MM.1S (cell line): Measurements from ENCODE around the gene BCAS3.
A peak's percentile ranks its signal among the peaks of the same experiment; 100 is the strongest.

Source experiments
- DNase-seq: peaks from one replicate; pipeline ENCODE4 v3.0.0-alpha.2; 2015
- H2AFZ ChIP-seq: fragments of 300-600 bp; sonication (generic); 2 replicates; pipeline ENCODE4 v1.6.0; 2016; ENCODE audit warnings: antibody characterized with exemption, low read length
- H3F3A ChIP-seq: fragments of 300-600 bp; sonication (generic); 2 replicates; pipeline ENCODE4 v1.6.1; 2016; ENCODE audit warnings: mild to moderate bottlenecking, antibody characterized with exemption, low read length, moderate library complexity, mixed read lengths; ENCODE audit not compliant: insufficient read depth
- H3K27ac ChIP-seq: fragments of 300-600 bp; sonication (generic); 2 replicates; pipeline ENCODE4 v1.5.1; 2016; ENCODE audit warnings: mild to moderate bottlenecking, low read length
- H3K27me3 ChIP-seq: fragments of 300-600 bp; sonication (generic); replicated peaks from 2 replicates; pipeline ENCODE4 v1.6.0; 2016; ENCODE audit warnings: low read length; ENCODE audit not compliant: insufficient read depth
- H3K36me3 ChIP-seq: fragments of 300-600 bp; sonication (generic); replicated peaks from 2 replicates; pipeline ENCODE4 v1.6.1; 2016; ENCODE audit warnings: mild to moderate bottlenecking, low read length, mixed read lengths; ENCODE audit not compliant: insufficient read depth
- H3K4me1 ChIP-seq: fragments of 300-600 bp; sonication (generic); 2 replicates; pipeline ENCODE4 v1.6.1; 2016; ENCODE audit warnings: low read length, mixed read lengths
- H3K4me2 ChIP-seq: fragments of 300-600 bp; sonication (generic); 2 replicates; pipeline ENCODE4 v1.6.0; 2016; ENCODE audit warnings: low read depth, low read length
- H3K4me3 ChIP-seq: fragments of 300-600 bp; sonication (generic); 2 replicates; pipeline ENCODE4 v1.5.1; 2016; ENCODE audit warnings: low read length, mixed read lengths
- H3K79me2 ChIP-seq: fragments of 300-600 bp; sonication (generic); 2 replicates; pipeline ENCODE4 v1.6.1; 2016; ENCODE audit warnings: mixed run types, low read length, mixed read lengths
- H3K9ac ChIP-seq: fragments of 300-600 bp; sonication (generic); 2 replicates; pipeline ENCODE4 v1.6.1; 2016; ENCODE audit warnings: low read length, mixed read lengths
- H3K9me2 ChIP-seq: fragments of 300-600 bp; sonication (generic); replicated peaks from 2 replicates; pipeline ENCODE4 v1.6.1; 2016; ENCODE audit warnings: mild to moderate bottlenecking, low read length, mixed read lengths; ENCODE audit not compliant: insufficient read depth
- H3K9me3 ChIP-seq: fragments of 300-600 bp; sonication (generic); replicated peaks from 2 replicates; pipeline ENCODE4 v1.6.1; 2016; ENCODE audit warnings: mild to moderate bottlenecking, low read length, mixed read lengths; ENCODE audit not compliant: insufficient read depth
- H4K20me1 ChIP-seq: fragments of 300-600 bp; sonication (generic); 2 replicates; pipeline ENCODE4 v1.6.1; 2016; ENCODE audit warnings: mild to moderate bottlenecking, low read length, moderate library complexity, mixed read lengths; ENCODE audit not compliant: insufficient read depth
- EZH2 ChIP-seq: fragments of 300-600 bp; sonication (generic); optimal IDR thresholded peaks from 2 replicates; pipeline ENCODE3; 2017; ENCODE audit warnings: low read depth, mild to moderate bottlenecking, antibody characterized with exemption, low read length, mixed read lengths
- EZH2phosphoT487 ChIP-seq: fragments of 300-600 bp; sonication (generic); IDR thresholded peaks from 2 replicates; pipeline ENCODE4 v1.6.1; 2018; ENCODE audit warnings: antibody characterized with exemption, low read length
- TF ChIP-seq, protein P1 (sequence below): fragments of 300-600 bp; sonication (generic); IDR thresholded peaks from 2 replicates; pipeline ENCODE4 v1.5.1; 2016; ENCODE audit warnings: antibody characterized with exemption, low read length, mixed read lengths

The BCAS3 gene

DNA sequence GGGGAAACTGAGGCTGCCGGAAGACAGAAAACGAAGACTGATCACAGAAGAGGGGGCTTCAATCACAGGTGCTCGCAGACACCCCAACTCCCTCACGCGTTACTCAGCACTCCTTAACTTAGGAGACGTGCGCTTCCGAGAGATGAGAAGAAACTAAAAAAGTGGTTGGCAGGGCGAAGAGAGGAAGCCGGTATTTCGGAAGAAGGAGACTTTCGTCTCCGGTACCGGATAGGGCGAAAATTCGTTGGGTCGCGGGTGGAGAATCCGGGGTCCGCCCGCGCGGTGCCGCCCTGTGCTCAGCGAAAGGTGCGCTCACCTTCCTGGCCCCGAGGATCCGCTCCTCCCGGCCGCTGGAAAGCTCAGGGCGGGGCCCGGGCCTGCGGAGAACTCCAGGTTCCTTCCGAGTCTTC, 721.1 kb downstream of the BCAS3 start:
- Histone ChIP-seq H3K4me2 (peak overlapping the region; percentile 60), H3K27ac (no peak overlapping the region), H3K27me3 (peaks cover 51% of the 10 kb centered on the region), H4K20me1 (no peaks in the 10 kb centered on the region), H3K9me2 (no peaks in the 10 kb centered on the region), H3K4me1 (peaks cover 10% of the 10 kb centered on the region), H3F3A (peaks cover 8% of the 10 kb centered on the region; the same call in 1 of the 2 replicates), H3K9ac (no peak overlapping the region; the same call in 1 of the 2 replicates), H3K9me3 (no peaks in the 10 kb centered on the region), H3K36me3 (no peaks in the 10 kb centered on the region), H3K79me2 (no peaks in the 10 kb centered on the region), H3K4me3 (peak overlapping the region; percentile 61), H2AFZ (peak overlapping the region; percentile 48; the same call in 1 of the 2 replicates)
- TF ChIP-seq, protein P1, sequence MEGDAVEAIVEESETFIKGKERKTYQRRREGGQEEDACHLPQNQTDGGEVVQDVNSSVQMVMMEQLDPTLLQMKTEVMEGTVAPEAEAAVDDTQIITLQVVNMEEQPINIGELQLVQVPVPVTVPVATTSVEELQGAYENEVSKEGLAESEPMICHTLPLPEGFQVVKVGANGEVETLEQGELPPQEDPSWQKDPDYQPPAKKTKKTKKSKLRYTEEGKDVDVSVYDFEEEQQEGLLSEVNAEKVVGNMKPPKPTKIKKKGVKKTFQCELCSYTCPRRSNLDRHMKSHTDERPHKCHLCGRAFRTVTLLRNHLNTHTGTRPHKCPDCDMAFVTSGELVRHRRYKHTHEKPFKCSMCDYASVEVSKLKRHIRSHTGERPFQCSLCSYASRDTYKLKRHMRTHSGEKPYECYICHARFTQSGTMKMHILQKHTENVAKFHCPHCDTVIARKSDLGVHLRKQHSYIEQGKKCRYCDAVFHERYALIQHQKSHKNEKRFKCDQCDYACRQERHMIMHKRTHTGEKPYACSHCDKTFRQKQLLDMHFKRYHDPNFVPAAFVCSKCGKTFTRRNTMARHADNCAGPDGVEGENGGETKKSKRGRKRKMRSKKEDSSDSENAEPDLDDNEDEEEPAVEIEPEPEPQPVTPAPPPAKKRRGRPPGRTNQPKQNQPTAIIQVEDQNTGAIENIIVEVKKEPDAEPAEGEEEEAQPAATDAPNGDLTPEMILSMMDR = no peak
- no peak for TF ChIP-seq EZH2
- no peak for TF ChIP-seq EZH2phosphoT487
- no peak for DNase-seq

DNA sequence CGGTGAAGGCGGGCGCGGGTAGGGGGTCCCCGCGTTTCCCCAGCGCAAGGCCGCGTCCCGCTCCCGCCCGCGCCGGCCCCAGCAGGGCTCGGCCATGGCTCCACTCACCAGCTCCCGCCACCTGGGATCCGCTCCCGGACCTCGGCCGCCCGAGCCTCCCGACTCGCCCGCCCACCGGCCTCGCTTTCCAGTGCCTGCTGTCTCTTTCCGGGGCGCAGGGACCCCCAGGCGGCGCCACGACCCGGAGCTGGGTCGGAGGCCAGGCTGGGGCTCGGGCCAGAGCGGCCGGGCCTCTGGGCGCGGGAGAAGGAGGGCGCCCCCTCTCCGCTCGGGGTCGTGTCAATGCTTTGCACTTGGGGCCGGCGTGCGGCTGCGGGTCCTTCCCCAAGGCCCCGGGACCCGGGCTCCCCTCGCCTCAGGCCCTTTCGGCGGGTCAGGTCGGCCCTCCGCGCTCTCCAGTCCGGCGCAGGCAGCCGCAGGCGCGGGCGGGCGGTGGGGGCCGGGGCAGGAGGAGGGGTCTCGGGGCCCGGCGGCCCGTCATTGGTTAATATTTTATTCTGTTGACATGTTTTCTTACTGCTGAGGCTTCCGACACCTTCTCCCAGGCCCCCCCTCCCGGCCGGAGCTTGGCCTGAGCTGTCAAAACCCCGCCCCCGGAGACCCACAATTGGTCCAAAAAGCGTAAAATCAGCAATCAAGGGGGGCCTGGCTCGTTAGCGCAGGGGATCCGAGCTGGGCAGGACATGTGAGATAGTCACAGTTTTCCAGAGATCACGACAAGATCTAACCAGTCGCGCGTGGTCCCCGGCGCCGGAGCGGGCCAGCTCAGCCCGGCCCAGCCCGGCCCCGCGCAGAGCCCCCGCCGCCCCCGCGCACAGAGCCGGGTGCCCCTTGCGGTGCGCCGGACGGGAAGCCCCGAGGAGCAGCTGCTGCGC, 721.7 kb downstream of the BCAS3 start, which contains the start of gene TBX2:
TBX2 (plus strand) TSS at position 713 of the 935 bp plus-strand sequence. CDS start 334 bp downstream, outside the sequence.
- Histone ChIP-seq H4K20me1 (no peaks in the 10 kb centered on the region), H3K4me1 (peaks cover 8% of the 10 kb centered on the region), H3K9me2 (no peaks in the 10 kb centered on the region), H3K27me3 (peaks cover 58% of the 10 kb centered on the region), H3K9me3 (no peaks in the 10 kb centered on the region), H3K4me3 (peak within 1 kb of the TSS; percentile 61), H3K36me3 (no peaks in the 10 kb centered on the region), H3F3A (peaks cover 8% of the 10 kb centered on the region; the same call in 1 of the 2 replicates), H3K27ac (no peak within 1 kb of the TSS), H3K79me2 (no peaks in the 10 kb centered on the region), H3K9ac (peak within 1 kb of the TSS; percentile 10; the same call in 1 of the 2 replicates), H2AFZ (peak within 1 kb of the TSS; percentile 48; the same call in 1 of the 2 replicates), H3K4me2 (peak within 1 kb of the TSS; percentile 78)
- no peak for TF ChIP-seq EZH2
- TF ChIP-seq, protein P1 = no peak
- peak; percentile 72 for DNase-seq

DNA sequence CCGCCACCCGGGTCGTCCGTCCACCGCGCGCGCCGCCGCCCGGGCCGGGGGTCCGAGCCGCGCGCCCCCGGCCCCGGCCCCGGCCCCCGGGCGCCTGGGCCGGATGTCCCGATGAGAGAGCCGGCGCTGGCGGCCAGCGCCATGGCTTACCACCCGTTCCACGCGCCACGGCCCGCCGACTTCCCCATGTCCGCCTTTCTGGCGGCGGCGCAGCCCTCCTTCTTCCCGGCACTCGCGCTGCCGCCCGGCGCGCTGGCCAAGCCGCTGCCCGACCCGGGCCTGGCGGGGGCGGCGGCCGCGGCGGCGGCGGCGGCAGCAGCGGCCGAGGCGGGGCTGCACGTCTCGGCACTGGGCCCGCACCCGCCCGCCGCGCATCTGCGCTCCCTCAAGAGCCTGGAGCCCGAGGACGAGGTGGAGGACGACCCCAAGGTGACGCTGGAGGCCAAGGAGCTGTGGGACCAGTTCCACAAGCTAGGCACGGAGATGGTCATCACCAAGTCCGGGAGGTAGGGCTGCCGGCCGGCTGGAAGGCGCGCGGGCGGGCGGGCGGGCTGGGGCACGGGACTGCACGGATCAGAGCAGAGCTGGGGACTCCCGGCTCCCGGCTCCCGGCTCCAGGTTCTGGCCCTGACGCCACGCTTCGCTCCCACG, 722.5 kb downstream of the BCAS3 start:
- no peaks in the 10 kb centered on the region for H3K9me2 ChIP-seq
- H3K9ac ChIP-seq = no peak overlapping the region
- TF ChIP-seq, protein P1 = no peak
- TF ChIP-seq EZH2 (no peak), EZH2phosphoT487 (no peak)
- H2AFZ ChIP-seq = no peak overlapping the region
- H3K27ac ChIP-seq = no peak overlapping the region
- H3K79me2 ChIP-seq = no peaks in the 10 kb centered on the region
- peaks cover 64% of the 10 kb centered on the region for H3K27me3 ChIP-seq
- peaks cover 3% of the 10 kb centered on the region for H3K4me1 ChIP-seq
- H3K4me2 ChIP-seq = peak overlapping the region; percentile 78; the same call in 1 of the 2 replicates
- no peaks in the 10 kb centered on the region for H3K9me3 ChIP-seq
- H4K20me1 ChIP-seq = no peaks in the 10 kb centered on the region
- H3K4me3 ChIP-seq = peak overlapping the region; percentile 47; the same call in 1 of the 2 replicates
- DNase-seq = no peak
- H3F3A ChIP-seq = peaks cover 3% of the 10 kb centered on the region; the same call in 1 of the 2 replicates
- H3K36me3 ChIP-seq = no peaks in the 10 kb centered on the region
